Frontal cortex (tissue), 4 donors: ENCODE measurements around the gene TRPM2. TPM values are rescaled to one million over a fixed set of nuclear protein-coding genes. Genes with fewer than 3 reads are reported as not detected.

ENCODE experiments used
- DNase-seq, 2 donors: peaks; one replicate each; pipeline ENCODE4 v3.0.0; 2012; ENCODE audit warnings: low spot score in 2 of 2
- FAIRE-seq: peaks from 2 replicates; lab custom pipeline; 2012; peaks lifted over from hg19 to GRCh38; lab: Jason Lieb, UNC
- total RNA-seq: library from RNA; depleted of rRNA; stranded (reverse); fragments of >200 nt; gene quantifications from one replicate; pipeline ENCODE4 v1.2.3, GENCODE V29; 2014
- donor health status: control.
- donor health status: control.
- donor health status: control.

TRPM2 gene
- total RNA-seq, 1 donor from 2014 or later = 1.6 TPM

- DNase-seq (no peak), FAIRE-seq (no peak)
Measured at GRCh38 chr21:44423312-44423821, 69.9 kb downstream of the TRPM2 start.

GRCh38 chr21:44423941-44424607 lies 70.7 kb downstream of the TRPM2 start:
- DNase-seq (no peak), FAIRE-seq (no peak)

GRCh38 chr21:44424608-44425306 lies 71.3 kb downstream of the TRPM2 start:
- DNase-seq = no peak
- FAIRE-seq = no peak

- no peak for DNase-seq
- no peak for FAIRE-seq
Measured at GRCh38 chr21:44425307-44425894, 72.0 kb downstream of the TRPM2 start.

GRCh38 chr21:44425895-44426662 lies 72.7 kb downstream of the TRPM2 start:
- FAIRE-seq = no peak

GRCh38 chr21:44426663-44427191 lies 73.3 kb downstream of the TRPM2 start:
- FAIRE-seq (no peak), DNase-seq (no peak)

More at GRCh38 chr21:44425895-44426662, 72.7 kb downstream of the TRPM2 start:
- no peak for DNase-seq

- no peak for FAIRE-seq
- DNase-seq = no peak
Measured at GRCh38 chr21:44427241-44428120, 74.1 kb downstream of the TRPM2 start.

- FAIRE-seq (no peak), DNase-seq (no peak)
Measured at GRCh38 chr21:44428281-44428960, 75.0 kb downstream of the TRPM2 start.

- no peak for DNase-seq
- no peak for FAIRE-seq
Measured at GRCh38 chr21:44429894-44430293, 76.5 kb downstream of the TRPM2 start.

- no peak for FAIRE-seq
Measured at GRCh38 chr21:44431300-44431699, 77.9 kb downstream of the TRPM2 start.

GRCh38 chr21:44432841-44433790 lies 79.7 kb downstream of the TRPM2 start:
- FAIRE-seq = no peak
- no peak for DNase-seq

More at GRCh38 chr21:44431300-44431699, 77.9 kb downstream of the TRPM2 start:
- DNase-seq = no peak

- DNase-seq = no peak
- FAIRE-seq = no peak
Measured at GRCh38 chr21:44433791-44434567, 80.6 kb downstream of the TRPM2 start.

- DNase-seq (no peak), FAIRE-seq (no peak)
Measured at GRCh38 chr21:44434568-44434925, 81.1 kb downstream of the TRPM2 start.

- no peak for FAIRE-seq
Measured at GRCh38 chr21:44434936-44435635, 81.7 kb downstream of the TRPM2 start.

GRCh38 chr21:44436111-44436611 lies 82.7 kb downstream of the TRPM2 start:
- DNase-seq = no peak
- no peak for FAIRE-seq

More at GRCh38 chr21:44434936-44435635, 81.7 kb downstream of the TRPM2 start:
- DNase-seq = no peak

GRCh38 chr21:44436958-44437357 lies 83.5 kb downstream of the TRPM2 start:
- no peak for DNase-seq
- no peak for FAIRE-seq
